Activated naive CD4-positive, alpha-beta T cell treated with anti-CD3 and anti-CD28 coated beads, Interleukin-2, amount 50 U/mL, for 16 hours (primary cell): ENCODE data around the gene L3MBTL3.

ENCODE experiments used
- DNase-seq: peaks from one replicate; pipeline ENCODE4 v3.0.0-alpha.2; 2020

Gene L3MBTL3

DNA sequence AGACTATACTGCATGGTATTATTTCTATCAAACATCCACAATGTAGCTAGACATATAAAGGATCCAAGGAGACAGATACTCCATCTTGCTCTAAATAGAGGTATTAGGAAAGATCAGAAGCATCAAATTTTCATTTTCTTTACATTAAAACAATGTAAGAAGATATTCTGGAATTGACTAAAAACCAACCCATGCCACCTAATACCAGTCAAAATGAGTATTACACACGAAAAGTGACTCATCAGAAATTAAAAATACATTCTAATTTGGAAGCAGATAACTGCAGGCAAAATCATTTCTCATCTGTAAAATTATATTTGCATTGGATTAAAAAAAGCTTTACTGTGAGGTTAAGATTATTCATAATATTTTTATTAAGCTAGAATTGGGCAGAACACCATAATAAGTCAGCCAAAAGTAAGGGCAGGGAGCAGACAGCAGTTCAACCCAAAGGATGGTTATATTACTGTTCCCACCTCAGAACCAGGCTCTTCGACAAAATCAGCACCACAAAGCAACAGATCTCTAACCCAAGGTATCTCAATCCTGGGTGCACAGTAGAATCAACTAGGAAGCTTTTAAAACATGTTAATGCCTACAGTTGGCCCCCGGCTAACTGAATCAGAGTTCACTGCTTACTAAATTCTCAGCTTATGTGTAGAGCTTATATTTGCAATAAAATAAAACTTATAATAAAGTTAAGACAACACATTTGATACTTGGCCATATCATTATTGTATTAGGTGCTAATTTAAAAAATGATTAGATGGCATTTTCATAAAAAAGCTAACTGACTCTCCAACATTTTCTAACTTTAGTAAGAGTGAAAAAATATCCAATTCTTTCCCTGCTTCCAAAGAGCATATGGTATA lies 169.2 kb downstream of the L3MBTL3 start:
- DNase-seq = no peak

DNA sequence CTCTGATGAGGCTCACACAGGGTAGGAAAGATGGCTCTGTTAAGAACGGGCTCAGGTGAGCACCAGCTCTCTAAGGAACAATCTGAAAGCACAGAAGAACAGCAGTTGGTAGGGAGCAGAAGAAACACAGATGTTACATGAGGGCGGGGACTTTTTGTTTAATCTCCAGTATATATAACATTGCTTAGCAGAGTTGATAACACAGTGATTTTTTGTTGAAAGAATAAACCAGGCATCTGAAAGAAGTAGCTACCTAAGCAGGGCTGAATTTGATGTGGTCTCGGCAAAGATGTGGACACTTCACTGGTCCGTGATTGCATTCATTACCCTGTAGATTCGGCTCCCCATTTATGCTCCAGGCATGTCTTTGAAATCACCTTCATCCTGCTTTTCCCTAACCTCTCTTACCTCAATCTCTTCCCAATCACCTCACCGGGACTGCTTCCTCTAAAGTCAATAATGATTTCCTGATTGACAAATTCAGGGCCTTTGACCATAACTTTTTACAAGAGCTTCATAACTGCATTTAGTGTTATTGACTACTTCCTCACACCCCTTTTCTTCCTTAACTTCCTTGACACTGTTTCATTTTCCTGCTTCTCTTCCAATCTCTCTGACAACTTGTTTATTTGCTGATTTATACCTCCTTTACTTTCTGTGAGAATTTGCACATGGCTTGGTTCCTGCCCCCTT lies 170.0 kb downstream of the L3MBTL3 start:
- no peak for DNase-seq

DNA sequence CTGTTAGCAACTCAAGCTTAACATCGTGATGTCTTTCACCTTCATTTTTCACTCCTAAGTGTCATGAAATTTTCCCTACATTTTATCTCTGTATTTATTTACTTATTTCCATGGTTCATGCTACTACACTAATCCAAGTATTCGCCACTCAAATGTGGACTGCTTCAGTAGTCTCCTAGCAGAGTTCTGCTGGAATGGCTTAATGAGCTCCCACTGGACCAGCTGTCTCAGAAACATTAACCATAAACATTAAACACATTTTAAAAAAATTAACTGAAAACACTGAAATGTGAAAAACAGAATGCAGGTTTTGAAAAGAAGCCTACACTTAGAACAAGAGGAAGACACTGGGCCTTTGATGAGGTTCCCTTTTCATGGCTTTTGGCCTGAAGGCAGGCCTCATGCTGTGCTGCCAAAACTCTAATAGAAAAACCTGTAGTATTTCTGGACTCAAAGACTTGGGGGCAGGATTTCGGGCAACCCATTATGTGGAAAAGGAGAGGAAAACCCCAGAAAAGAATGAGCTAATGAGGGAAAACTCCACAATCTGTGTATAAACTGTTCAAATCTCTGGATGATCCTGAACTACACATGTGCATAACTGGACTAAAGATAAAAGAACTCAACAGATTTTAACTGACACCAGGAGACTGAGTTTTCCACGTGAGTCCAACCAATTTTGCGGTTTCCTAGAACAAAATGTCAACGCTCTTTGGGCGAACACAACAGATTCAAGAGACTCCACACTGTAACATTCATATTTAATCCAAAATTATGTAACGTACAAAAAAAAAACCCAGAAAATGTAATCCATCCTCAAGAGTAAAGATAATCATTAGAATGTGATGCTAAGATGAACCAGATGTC lies 171.4 kb downstream of the L3MBTL3 start:
- DNase-seq = no peak
